H1 (cell line): ENCODE measurements around the gene ZIC5. TPM values are rescaled to one million over a fixed set of nuclear protein-coding genes. Genes with fewer than 3 reads are reported as not detected.

ENCODE experiments used
- SAP30 ChIP-seq: fragments of 300-600 bp; sonication (generic); IDR thresholded peaks from 2 replicates; pipeline ENCODE4 v1.7.1; 2012; ENCODE audit warnings: low read length, moderate library complexity, mild to moderate bottlenecking, inconsistent platforms; ENCODE audit not compliant: insufficient read depth, insufficient replicate concordance
- TBP ChIP-seq: IDR thresholded peaks from 2 replicates; pipeline ENCODE4 v1.6.1; 2011; ENCODE audit warnings: low read depth, low read length, improper control_type of control experiment
- polyA plus RNA-seq, 7 experiments: library from polyadenylated mRNA; depleted of rRNA in 3 of 7; stranded (reverse) in 5 of 7; unstranded in 2 of 7; fragments of >200 nt in 5 of 7; fragments of 200-250 nt in 2 of 7; gene quantifications; 1 replicate in 5 of 7; 2 replicates in 1 of 7; 4 replicates in 1 of 7; pipeline versions ENCODE4 v1.2.1 to v1.2.3, GENCODE V29; 2011 to 2013; ENCODE audit warnings: missing spikeins in 2 of 7, mixed read lengths in 2 of 7
- total RNA-seq: library from RNA; stranded (reverse); fragmentation: NEBNext Ultra II Directional; extraction: Animal tissue kit (Norgen Biotek cat#: 25700); gene quantifications from 2 replicates; pipeline ENCODE4 v1.2.1, GENCODE V29; 2021

The ZIC5 gene
- total and polyA plus RNA-seq, 2 of the 8 experiments (the other 6 are each of a cell fraction or from before 2014, with no cell fraction given): 14.2 to 52.7 TPM

GRCh38 chr13:99926014-99926731 is 45.4 kb downstream of the ZIC5 start (continued):
- no peak for TF ChIP-seq SAP30
- TF ChIP-seq TBP: no peak
- TF ChIP-seq, all 59 proteins: peak for 0
